Stimulated activated effector memory CD8-positive, alpha-beta T cell treated with anti-CD3 and anti-CD28 coated beads, Interleukin-12 subunit alpha, Interleukin-12 subunit beta, amount 100 ng/mL, for 72 hours (primary cell): Measurements from ENCODE around the gene VCAN.

Source experiments
- ATAC-seq: fragments of 150-1000 bp; cut with Tn5 transposase; 2 replicates; pipeline ENCODE4 v1.10.0; 2021
- DNase-seq, 2 donors: peaks; one replicate each; pipeline ENCODE4 v3.0.0; 2021 to 2022; ENCODE audit warnings: low spot score in 2 of 2
- H3K27ac Mint-ChIP-seq: one replicate; pipeline ENCODE4 v1.8.0; 2022; ENCODE audit warnings: mild to moderate bottlenecking, mixed read lengths
- H3K36me3 Mint-ChIP-seq: one replicate; pipeline ENCODE4 v1.8.0; 2022; ENCODE audit warnings: mild to moderate bottlenecking, mixed read lengths
- H3K4me1 Mint-ChIP-seq: one replicate; pipeline ENCODE4 v1.8.0; 2022; ENCODE audit warnings: mixed read lengths
- H3K4me3 Mint-ChIP-seq: one replicate; pipeline ENCODE4 v1.8.0; 2022; ENCODE audit warnings: mild to moderate bottlenecking, mixed read lengths
- H3K9me3 Mint-ChIP-seq: one replicate; pipeline ENCODE4 v1.8.0; 2022; ENCODE audit warnings: mixed read lengths

The VCAN gene

DNA sequence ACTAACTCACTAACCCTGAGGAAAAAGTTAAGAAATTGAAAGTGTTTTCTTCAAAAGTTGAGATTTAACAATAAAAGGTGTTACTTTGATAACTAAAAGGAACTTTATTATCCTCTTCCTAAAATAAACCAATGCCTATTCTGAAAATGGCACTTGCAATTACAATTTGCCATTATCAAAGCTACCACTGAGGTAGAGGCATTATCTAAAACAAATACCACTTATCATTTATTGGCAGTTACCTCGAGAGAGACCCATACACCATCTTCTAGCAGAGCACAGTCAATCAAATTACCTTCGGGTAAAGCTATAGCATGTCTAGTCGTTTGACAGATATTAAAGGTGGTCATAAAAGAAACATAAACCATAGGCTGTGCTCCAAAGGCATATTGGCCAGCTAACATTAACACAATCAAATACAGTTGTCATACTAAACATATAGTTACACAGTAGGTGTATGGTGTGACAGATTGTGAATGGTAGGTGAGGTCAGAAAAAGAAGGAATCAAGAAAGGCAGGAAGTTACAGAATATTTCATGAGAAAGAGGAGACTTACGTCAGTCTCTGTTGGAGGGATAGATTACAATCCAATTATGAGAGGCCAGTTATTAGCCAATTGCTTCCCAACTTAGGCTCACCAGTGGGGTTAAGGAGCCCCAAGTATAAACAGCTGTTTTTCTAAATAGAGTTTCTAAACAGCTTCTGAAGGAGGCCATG, 56.3 kb downstream of the VCAN start:
- H3K4me3 Mint-ChIP-seq, result no peak overlapping the region
- ATAC-seq, result no peak
- H3K36me3 Mint-ChIP-seq, result no peaks in the 10 kb centered on the region
- no peaks in the 10 kb centered on the region for H3K4me1 Mint-ChIP-seq
- DNase-seq, result no peak
- no peak overlapping the region for H3K27ac Mint-ChIP-seq
- H3K9me3 Mint-ChIP-seq, result no peaks in the 10 kb centered on the region

DNA sequence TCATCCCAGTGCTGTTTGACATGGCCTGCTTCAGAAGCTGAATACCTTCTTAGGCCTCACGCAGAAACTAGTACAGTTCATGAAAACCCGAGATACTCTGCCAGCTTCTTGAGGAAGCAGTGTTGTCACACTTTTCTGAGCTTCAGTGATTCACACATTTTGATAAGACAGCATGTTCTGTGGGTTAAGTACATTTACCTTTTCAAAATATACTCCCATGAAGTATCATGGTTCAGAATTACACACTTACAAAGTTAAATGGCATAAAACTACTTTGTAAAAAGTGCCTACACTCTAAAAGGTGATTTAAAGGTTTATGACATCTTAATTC, 56.9 kb downstream of the VCAN start:
- H3K36me3 Mint-ChIP-seq, result no peaks in the 10 kb centered on the region
- H3K4me1 Mint-ChIP-seq, result no peaks in the 10 kb centered on the region
- H3K27ac Mint-ChIP-seq, result no peak overlapping the region
- ATAC-seq (no peak), DNase-seq (no peak)
- no peak overlapping the region for H3K4me3 Mint-ChIP-seq
- H3K9me3 Mint-ChIP-seq, result no peaks in the 10 kb centered on the region

DNA sequence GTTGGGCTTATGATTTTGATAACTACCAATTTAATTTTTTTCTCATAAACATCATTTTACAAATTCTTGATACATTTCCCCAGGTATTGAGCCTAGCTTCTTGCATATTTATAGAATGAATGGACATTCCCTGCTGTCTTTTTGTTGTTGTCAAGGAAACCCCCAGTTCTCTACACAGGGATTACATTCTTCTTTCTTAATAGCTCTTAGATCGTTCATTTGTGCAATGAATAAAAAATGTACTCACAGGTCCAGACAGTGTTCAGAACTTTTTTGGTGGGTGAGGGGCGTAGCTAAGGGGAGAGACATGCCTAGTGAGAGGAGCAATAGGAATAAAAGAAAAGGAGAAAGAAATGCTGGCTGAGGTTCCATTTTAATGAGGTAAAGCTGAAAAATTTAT, 58.6 kb downstream of the VCAN start:
- H3K36me3 Mint-ChIP-seq, result no peaks in the 10 kb centered on the region
- ATAC-seq, result no peak
- no peak for DNase-seq
- H3K27ac Mint-ChIP-seq, result no peak overlapping the region
- H3K4me3 Mint-ChIP-seq, result no peak overlapping the region
- H3K4me1 Mint-ChIP-seq, result no peaks in the 10 kb centered on the region
- no peaks in the 10 kb centered on the region for H3K9me3 Mint-ChIP-seq

DNA sequence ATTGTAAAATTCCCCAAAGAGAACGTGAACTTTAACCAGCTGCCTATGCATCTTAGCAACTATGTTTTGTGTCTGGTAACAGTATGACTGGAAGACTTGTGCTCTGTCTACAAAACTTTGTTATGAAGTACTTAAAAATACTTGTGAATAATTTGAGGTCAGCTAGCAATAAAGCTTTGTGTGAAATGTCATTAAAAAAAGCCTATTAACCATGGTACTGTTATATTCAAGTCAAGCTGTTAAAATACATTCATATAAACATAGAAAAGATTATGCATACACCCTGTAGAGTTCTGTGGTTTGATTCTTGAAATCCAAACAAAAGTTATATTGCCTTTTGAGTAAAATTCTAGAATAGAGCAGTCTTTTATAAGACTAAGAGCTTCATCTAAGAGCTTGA, 60.1 kb downstream of the VCAN start:
- Mint-ChIP-seq H3K36me3 (no peaks in the 10 kb centered on the region), H3K4me1 (no peaks in the 10 kb centered on the region), H3K27ac (no peak overlapping the region), H3K4me3 (no peak overlapping the region), H3K9me3 (no peaks in the 10 kb centered on the region)
- ATAC-seq (no peak), DNase-seq (no peak)

DNA sequence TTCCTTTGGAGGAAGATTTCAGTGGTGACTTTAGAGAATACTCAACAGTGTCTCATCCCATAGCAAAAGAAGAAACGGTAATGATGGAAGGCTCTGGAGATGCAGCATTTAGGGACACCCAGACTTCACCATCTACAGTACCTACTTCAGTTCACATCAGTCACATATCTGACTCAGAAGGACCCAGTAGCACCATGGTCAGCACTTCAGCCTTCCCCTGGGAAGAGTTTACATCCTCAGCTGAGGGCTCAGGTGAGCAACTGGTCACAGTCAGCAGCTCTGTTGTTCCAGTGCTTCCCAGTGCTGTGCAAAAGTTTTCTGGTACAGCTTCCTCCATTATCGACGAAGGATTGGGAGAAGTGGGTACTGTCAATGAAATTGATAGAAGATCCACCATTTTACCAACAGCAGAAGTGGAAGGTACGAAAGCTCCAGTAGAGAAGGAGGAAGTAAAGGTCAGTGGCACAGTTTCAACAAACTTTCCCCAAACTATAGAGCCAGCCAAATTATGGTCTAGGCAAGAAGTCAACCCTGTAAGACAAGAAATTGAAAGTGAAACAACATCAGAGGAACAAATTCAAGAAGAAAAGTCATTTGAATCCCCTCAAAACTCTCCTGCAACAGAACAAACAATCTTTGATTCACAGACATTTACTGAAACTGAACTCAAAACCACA, 67.4 kb downstream of the VCAN start:
- no peak for ATAC-seq
- no peak overlapping the region for H3K4me3 Mint-ChIP-seq

DNA sequence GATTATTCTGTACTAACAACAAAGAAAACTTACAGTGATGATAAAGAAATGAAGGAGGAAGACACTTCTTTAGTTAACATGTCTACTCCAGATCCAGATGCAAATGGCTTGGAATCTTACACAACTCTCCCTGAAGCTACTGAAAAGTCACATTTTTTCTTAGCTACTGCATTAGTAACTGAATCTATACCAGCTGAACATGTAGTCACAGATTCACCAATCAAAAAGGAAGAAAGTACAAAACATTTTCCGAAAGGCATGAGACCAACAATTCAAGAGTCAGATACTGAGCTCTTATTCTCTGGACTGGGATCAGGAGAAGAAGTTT, 67.9 kb downstream of the VCAN start:
- ATAC-seq (no peak), DNase-seq (no peak)
- Mint-ChIP-seq H3K9me3 (peaks cover 3% of the 10 kb centered on the region), H3K4me1 (peaks cover 7% of the 10 kb centered on the region), H3K27ac (no peak overlapping the region), H3K4me3 (no peak overlapping the region), H3K36me3 (no peaks in the 10 kb centered on the region)

More for the DNA sequence above, 67.4 kb downstream of the VCAN start:
- peaks cover 3% of the 10 kb centered on the region for H3K9me3 Mint-ChIP-seq
- DNase-seq, result no peak
- H3K27ac Mint-ChIP-seq, result no peak overlapping the region
- H3K36me3 Mint-ChIP-seq, result no peaks in the 10 kb centered on the region
- peaks cover 7% of the 10 kb centered on the region for H3K4me1 Mint-ChIP-seq

DNA sequence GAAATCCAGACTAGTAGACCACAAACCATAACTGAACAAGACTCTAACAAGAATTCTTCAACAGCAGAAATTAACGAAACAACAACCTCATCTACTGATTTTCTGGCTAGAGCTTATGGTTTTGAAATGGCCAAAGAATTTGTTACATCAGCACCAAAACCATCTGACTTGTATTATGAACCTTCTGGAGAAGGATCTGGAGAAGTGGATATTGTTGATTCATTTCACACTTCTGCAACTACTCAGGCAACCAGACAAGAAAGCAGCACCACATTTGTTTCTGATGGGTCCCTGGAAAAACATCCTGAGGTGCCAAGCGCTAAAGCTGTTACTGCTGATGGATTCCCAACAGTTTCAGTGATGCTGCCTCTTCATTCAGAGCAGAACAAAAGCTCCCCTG, 68.6 kb downstream of the VCAN start:
- Mint-ChIP-seq H3K27ac (no peak overlapping the region), H3K9me3 (peaks cover 3% of the 10 kb centered on the region), H3K36me3 (no peaks in the 10 kb centered on the region), H3K4me1 (peaks cover 7% of the 10 kb centered on the region), H3K4me3 (no peak overlapping the region)
- DNase-seq (no peak), ATAC-seq (no peak)

DNA sequence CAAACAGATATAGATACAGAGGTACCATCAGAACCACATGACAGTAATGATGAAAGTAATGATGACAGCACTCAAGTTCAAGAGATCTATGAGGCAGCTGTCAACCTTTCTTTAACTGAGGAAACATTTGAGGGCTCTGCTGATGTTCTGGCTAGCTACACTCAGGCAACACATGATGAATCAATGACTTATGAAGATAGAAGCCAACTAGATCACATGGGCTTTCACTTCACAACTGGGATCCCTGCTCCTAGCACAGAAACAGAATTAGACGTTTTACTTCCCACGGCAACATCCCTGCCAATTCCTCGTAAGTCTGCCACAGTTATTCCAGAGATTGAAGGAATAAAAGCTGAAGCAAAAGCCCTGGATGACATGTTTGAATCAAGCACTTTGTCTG, 69.2 kb downstream of the VCAN start:
- Mint-ChIP-seq H3K4me1 (peaks cover 7% of the 10 kb centered on the region), H3K4me3 (no peak overlapping the region), H3K36me3 (no peaks in the 10 kb centered on the region), H3K27ac (no peak overlapping the region), H3K9me3 (peaks cover 3% of the 10 kb centered on the region)
- ATAC-seq (no peak), DNase-seq (no peak)

DNA sequence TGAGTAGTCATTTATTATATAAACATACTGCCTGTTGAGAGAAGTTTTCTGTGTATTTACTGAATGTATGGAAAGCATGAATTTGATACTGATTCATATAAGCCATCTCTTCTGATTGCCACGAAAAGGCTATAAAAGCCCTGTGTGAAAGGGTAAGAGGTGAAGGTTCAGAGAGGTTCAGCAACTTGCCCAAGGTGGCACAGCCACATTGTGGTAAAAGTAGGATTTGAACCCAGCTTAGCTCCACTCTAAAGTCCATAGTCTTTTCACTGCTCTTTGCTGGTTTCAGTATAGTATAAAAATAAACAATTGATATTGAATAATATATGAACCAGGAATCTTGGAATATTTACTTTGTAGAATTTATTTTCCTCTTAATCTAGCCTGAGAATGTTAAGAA, 71.3 kb downstream of the VCAN start:
- peaks cover 7% of the 10 kb centered on the region for H3K4me1 Mint-ChIP-seq
- no peaks in the 10 kb centered on the region for H3K36me3 Mint-ChIP-seq
- DNase-seq (no peak), ATAC-seq (no peak)
- peaks cover 2% of the 10 kb centered on the region for H3K9me3 Mint-ChIP-seq
- H3K4me3 Mint-ChIP-seq, result no peak overlapping the region
- H3K27ac Mint-ChIP-seq, result no peak overlapping the region

DNA sequence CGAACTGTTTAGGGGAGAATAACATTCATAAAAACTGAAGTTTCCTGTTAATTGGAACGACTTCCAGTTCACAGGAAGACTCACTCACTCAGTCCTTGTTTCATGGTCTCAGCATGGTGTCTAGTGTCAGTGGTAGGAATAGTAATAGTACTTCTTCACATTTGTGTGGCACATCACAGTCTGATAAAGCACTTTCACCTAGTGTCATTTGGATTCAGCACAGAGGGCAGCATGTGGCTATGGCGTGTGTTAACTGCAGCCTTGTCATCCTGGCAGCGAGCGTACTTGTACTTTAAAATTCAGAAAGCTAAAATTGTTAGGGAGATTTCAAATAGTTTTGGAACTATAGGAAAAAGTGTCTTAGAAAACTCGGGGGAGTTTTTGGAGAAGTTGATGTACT, 72.4 kb downstream of the VCAN start:
- no peak overlapping the region for H3K4me3 Mint-ChIP-seq
- ATAC-seq (no peak), DNase-seq (no peak)
- peaks cover 7% of the 10 kb centered on the region for H3K4me1 Mint-ChIP-seq
- H3K36me3 Mint-ChIP-seq, result no peaks in the 10 kb centered on the region
- H3K9me3 Mint-ChIP-seq, result no peaks in the 10 kb centered on the region
- H3K27ac Mint-ChIP-seq, result no peak overlapping the region

DNA sequence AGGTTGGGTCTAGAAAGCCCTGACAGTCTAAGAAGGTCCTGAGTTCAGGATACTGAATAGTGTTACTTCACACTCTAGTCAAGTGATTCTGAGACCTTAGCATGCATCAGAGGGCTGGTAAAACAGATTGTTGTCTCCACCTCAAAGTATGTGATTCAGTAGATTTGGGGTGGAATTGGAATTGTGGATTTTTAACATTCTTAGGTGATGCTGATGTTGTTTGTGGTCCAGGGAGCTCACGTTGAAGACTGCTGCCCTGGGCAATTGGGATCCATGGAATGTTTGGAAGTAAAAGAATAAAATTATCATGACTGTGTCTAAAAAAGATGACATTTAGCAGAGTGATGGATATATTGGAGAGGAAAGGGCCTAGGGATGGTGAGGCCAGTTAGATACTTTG, 75.6 kb downstream of the VCAN start:
- Mint-ChIP-seq H3K4me1 (no peaks in the 10 kb centered on the region), H3K36me3 (no peaks in the 10 kb centered on the region), H3K27ac (no peak overlapping the region), H3K9me3 (no peaks in the 10 kb centered on the region), H3K4me3 (no peak overlapping the region)
- DNase-seq (no peak), ATAC-seq (no peak)

DNA sequence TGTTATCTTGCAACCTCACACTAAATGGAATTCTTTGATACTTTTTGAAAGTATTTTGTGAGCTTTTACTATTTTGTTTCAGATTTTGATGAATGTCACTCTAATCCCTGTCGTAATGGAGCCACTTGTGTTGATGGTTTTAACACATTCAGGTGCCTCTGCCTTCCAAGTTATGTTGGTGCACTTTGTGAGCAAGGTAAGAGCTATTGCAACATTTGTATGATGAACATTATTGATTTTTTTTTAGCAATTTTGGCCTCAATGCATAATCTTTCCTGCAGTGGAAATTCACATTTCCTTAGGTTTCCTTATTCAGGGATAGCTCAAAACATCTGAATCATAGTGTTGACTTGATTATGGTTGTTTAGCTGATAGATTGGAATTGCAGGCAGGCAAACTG, 76.3 kb downstream of the VCAN start:
- no peak overlapping the region for H3K27ac Mint-ChIP-seq
- no peaks in the 10 kb centered on the region for H3K4me1 Mint-ChIP-seq
- H3K9me3 Mint-ChIP-seq, result no peaks in the 10 kb centered on the region
- DNase-seq (no peak), ATAC-seq (no peak)
- H3K36me3 Mint-ChIP-seq, result no peaks in the 10 kb centered on the region
- no peak overlapping the region for H3K4me3 Mint-ChIP-seq

DNA sequence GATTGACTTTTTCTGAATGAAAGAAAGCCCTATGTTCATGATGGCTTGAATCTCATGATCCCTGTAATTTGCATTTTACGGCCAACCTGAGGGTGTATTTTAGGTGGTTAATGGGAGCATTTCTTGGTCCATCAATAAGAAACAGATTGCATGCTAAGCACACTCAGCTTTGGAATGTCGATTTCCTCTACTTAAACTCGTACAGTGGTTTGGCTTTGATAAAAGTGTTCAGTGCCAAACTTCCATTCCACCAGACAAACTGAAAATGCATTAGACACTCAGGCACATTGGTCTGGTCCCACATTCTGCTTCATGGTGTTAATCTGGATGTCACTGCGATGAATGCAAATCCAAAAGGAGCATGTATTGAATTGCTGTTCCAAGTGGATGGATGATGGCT, 77.0 kb downstream of the VCAN start:
- ATAC-seq (no peak), DNase-seq (no peak)
- H3K9me3 Mint-ChIP-seq, result no peaks in the 10 kb centered on the region
- H3K36me3 Mint-ChIP-seq, result no peaks in the 10 kb centered on the region
- H3K27ac Mint-ChIP-seq, result no peak overlapping the region
- no peaks in the 10 kb centered on the region for H3K4me1 Mint-ChIP-seq
- no peak overlapping the region for H3K4me3 Mint-ChIP-seq

DNA sequence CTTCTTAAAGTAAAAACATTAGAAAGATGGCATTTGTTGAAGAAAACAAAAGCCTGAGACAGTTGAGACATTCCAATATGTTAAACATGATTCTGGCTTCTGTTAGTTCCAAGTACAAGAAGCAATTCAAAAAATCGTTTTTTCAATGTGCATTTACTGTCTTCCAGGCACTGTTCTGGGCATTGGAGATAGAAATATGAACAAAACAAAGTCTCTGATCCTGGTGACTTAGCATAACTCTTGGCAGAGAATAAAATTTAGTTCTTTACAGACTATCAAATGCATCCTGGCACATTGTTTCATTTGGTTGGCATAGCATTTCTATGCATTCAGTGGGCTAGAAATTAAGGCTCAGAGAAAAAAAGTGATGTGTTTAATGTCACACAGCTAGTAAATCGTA, 77.5 kb downstream of the VCAN start:
- H3K4me1 Mint-ChIP-seq, result no peaks in the 10 kb centered on the region
- no peak for DNase-seq
- ATAC-seq, result no peak
- no peak overlapping the region for H3K27ac Mint-ChIP-seq
- no peaks in the 10 kb centered on the region for H3K9me3 Mint-ChIP-seq
- H3K4me3 Mint-ChIP-seq, result no peak overlapping the region
- no peaks in the 10 kb centered on the region for H3K36me3 Mint-ChIP-seq

DNA sequence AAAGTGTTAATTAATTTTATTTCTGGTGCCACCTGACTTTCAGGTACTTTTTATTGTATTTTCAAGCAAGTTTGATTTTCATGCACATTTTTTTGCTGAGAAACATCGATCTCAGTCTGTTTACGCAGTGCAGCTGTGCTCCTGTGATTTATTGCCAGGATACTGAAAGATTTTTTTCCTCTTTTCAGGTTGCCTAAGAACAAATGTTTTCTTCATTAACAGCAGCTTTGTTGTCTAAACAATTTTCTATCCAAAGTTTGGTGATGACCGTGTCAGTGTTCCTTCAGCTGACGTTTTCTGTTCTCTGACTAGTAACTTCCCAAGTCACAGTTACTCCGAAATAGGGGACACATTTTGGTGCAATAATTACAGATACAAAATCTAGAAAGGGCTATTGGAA, 78.1 kb downstream of the VCAN start:
- H3K4me1 Mint-ChIP-seq, result no peaks in the 10 kb centered on the region
- ATAC-seq (no peak), DNase-seq (no peak)
- no peak overlapping the region for H3K4me3 Mint-ChIP-seq
- H3K27ac Mint-ChIP-seq, result no peak overlapping the region
- no peaks in the 10 kb centered on the region for H3K9me3 Mint-ChIP-seq
- no peaks in the 10 kb centered on the region for H3K36me3 Mint-ChIP-seq

DNA sequence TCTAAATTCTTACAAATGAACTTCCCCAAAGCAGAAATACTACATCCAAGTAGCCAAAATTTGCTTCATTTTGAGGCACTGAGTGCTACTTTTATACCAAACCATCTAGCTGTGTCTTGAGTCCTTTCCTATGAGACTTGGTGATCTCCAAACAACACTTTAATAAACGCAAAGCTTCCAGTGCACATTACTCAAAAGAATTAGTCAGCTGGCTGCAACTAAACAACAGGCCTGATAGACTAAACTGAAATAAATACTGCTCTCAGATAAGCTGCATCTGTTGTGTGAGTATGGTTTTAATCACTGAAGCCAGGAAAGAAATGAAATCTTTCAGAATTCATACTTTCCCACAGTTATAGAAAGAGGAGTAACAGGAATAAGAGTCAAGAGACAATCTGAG, 80.3 kb downstream of the VCAN start:
- H3K4me1 Mint-ChIP-seq, result no peaks in the 10 kb centered on the region
- no peak overlapping the region for H3K4me3 Mint-ChIP-seq
- no peaks in the 10 kb centered on the region for H3K9me3 Mint-ChIP-seq
- H3K27ac Mint-ChIP-seq, result no peak overlapping the region
- no peaks in the 10 kb centered on the region for H3K36me3 Mint-ChIP-seq
- no peak for ATAC-seq
- no peak for DNase-seq

DNA sequence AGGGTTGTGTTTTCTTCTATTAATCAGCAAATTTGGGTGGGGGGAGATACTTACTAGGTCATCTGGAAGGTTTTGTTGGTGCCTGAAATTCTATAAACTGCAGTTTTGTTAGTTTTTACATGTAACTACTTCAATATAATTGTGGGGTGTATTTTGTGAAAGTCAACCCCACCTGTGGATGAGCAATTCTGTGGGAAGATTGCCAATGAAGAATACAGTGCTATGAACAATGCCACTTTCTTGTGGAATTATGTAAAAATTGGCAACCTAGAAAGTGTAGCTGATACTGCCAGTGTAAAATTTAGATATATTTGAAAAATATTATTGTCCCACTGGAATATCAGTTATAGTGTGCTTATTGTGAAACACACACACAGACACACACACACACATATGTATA, 80.7 kb downstream of the VCAN start:
- DNase-seq (no peak), ATAC-seq (no peak)
- no peak overlapping the region for H3K4me3 Mint-ChIP-seq
- H3K9me3 Mint-ChIP-seq, result no peaks in the 10 kb centered on the region
- no peak overlapping the region for H3K27ac Mint-ChIP-seq
- no peaks in the 10 kb centered on the region for H3K36me3 Mint-ChIP-seq
- no peaks in the 10 kb centered on the region for H3K4me1 Mint-ChIP-seq
